HepG2 (cell line): Measurements from ENCODE around the gene IGIP. TPM values are rescaled to one million over a fixed set of nuclear protein-coding genes. Genes with fewer than 3 reads are reported as not detected.

ENCODE experiments used
- CENPBD1 ChIP-seq: sonication (generic); formaldehyde crosslinking; IDR thresholded peaks from 2 replicates; pipeline ENCODE4 v1.8.0; 2022; ENCODE audit warnings: missing genetic modification reagents, low read depth, mild to moderate bottlenecking, borderline replicate concordance
- EED ChIP-seq: sonication (generic); formaldehyde crosslinking; IDR thresholded peaks from 2 replicates; pipeline ENCODE4 v1.5.0; 2020; ENCODE audit warnings: mild to moderate bottlenecking, missing genetic modification reagents
- FIP1L1 ChIP-seq: fragments of 200-400 bp; formaldehyde crosslinking; IDR thresholded peaks from 2 replicates; pipeline ENCODE4 v1.6.1; 2018; ENCODE audit warnings: low read depth, mild to moderate bottlenecking, low read length, moderate library complexity, borderline replicate concordance; ENCODE audit not compliant: insufficient read depth
- FOXP1 ChIP-seq, 2 experiments: fragments of 450-650 bp in 1 of 2; IDR thresholded peaks; 2 replicates each; pipeline ENCODE4 v1.6.1; 2017 to 2018; ENCODE audit warnings: antibody characterized with exemption in 1 of 2
- GABPB1 ChIP-seq: IDR thresholded peaks from 2 replicates; pipeline ENCODE4 v1.6.1; 2016; ENCODE audit warnings: mild to moderate bottlenecking, missing genetic modification reagents, moderate library complexity, missing compliant biosample characterization
- GATA4 ChIP-seq: sonication (generic); IDR thresholded peaks from 2 replicates; pipeline ENCODE4 v1.6.1; 2016; ENCODE audit warnings: antibody characterized with exemption, low read depth, borderline replicate concordance
- IKZF4 ChIP-seq: sonication (generic); formaldehyde crosslinking; IDR thresholded peaks from 2 replicates; pipeline ENCODE4 v1.5.1; 2020; ENCODE audit warnings: borderline replicate concordance, mild to moderate bottlenecking, low read depth, missing genetic modification reagents; ENCODE audit errors: not compliant biosample characterization
- NCOR1 ChIP-seq: fragments of 200-600 bp; sonication (generic); IDR thresholded peaks from 2 replicates; pipeline ENCODE4 v1.7.0; 2017; ENCODE audit warnings: antibody characterized with exemption, low read length, borderline replicate concordance
- PLRG1 ChIP-seq: fragments of 450-650 bp; conservative IDR thresholded peaks from 2 replicates; pipeline ENCODE4 v1.6.1; 2016
- PRMT3 ChIP-seq: sonication (generic); formaldehyde crosslinking; IDR thresholded peaks from 2 replicates; pipeline ENCODE4 v1.8.1; 2022; ENCODE audit warnings: low read depth, mild to moderate bottlenecking, moderate library complexity, missing genetic modification reagents, borderline replicate concordance
- REXO4 ChIP-seq: sonication (generic); formaldehyde crosslinking; IDR thresholded peaks from 2 replicates; pipeline ENCODE4 v1.8.0; 2022; ENCODE audit warnings: missing genetic modification reagents, mild to moderate bottlenecking, borderline replicate concordance
- SP5 ChIP-seq: IDR thresholded peaks from 2 replicates; pipeline ENCODE4 v1.6.1; 2016; ENCODE audit warnings: low read depth, borderline replicate concordance
- TCF7 ChIP-seq: sonication (generic); IDR thresholded peaks from 2 replicates; pipeline ENCODE4 v1.6.1; 2016; ENCODE audit warnings: antibody characterized with exemption, low read depth
- THAP9 ChIP-seq: sonication (generic); formaldehyde crosslinking; IDR thresholded peaks from 2 replicates; pipeline ENCODE4; 2020; ENCODE audit warnings: missing genetic modification reagents, mild to moderate bottlenecking, borderline replicate concordance
- ZC3H4 ChIP-seq: sonication (generic); formaldehyde crosslinking; IDR thresholded peaks from 2 replicates; pipeline ENCODE4 v1.4.0; 2020; ENCODE audit warnings: missing genetic modification reagents, borderline replicate concordance
- ZNF256 ChIP-seq: sonication (generic); formaldehyde crosslinking; conservative IDR thresholded peaks from 2 replicates; pipeline ENCODE4 v1.4.0; 2020; ENCODE audit warnings: missing genetic modification reagents
- ZNF746 ChIP-seq: sonication (generic); formaldehyde crosslinking; IDR thresholded peaks from 2 replicates; pipeline ENCODE4 v1.8.0; 2022; ENCODE audit warnings: mild to moderate bottlenecking, missing genetic modification reagents
- ZNF839 ChIP-seq: sonication (generic); formaldehyde crosslinking; IDR thresholded peaks from 2 replicates; pipeline ENCODE4 v1.4.0; 2020; ENCODE audit warnings: missing genetic modification reagents, mild to moderate bottlenecking, borderline replicate concordance
- polyA plus RNA-seq, 8 experiments: library from polyadenylated mRNA; depleted of rRNA in 3 of 8; stranded (reverse) in 7 of 8; unstranded in 1 of 8; fragments of >200 nt; fragmentation: Illumina TruSeq in 4 of 8; extraction: Trizol in 4 of 8; gene quantifications; 2 replicates each; pipeline versions ENCODE4 v1.2.1 to v1.2.3, GENCODE V29; 2011 to 2016; ENCODE audit warnings: low read depth in 4 of 8, missing spikeins in 1 of 8, mixed read lengths in 1 of 8; ENCODE audit not compliant: insufficient read depth in 1 of 8
- total RNA-seq, 5 experiments: library from RNA; depleted of rRNA; stranded (reverse); fragments of >200 nt; fragmentation: Illumina TruSeq; extraction: Trizol; gene quantifications; 2 replicates each; pipeline ENCODE4 v1.2.3, GENCODE V29; 2016; ENCODE audit warnings: low read depth in 1 of 5
- TF ChIP-seq, protein P1 (sequence below): sonication (generic); formaldehyde crosslinking; IDR thresholded peaks from 2 replicates; pipeline ENCODE4 v1.4.0; 2020; ENCODE audit warnings: missing genetic modification reagents
- TF ChIP-seq, protein P2 (sequence below): sonication (generic); formaldehyde crosslinking; IDR thresholded peaks from 2 replicates; pipeline ENCODE4 v1.5.0; 2020; ENCODE audit warnings: missing genetic modification reagents
- TF ChIP-seq, protein P3 (sequence below): sonication (generic); formaldehyde crosslinking; IDR thresholded peaks from 2 replicates; pipeline ENCODE4 v1.4.0; 2020; ENCODE audit warnings: missing genetic modification reagents, mild to moderate bottlenecking, borderline replicate concordance

The IGIP gene
- total and polyA plus RNA-seq, 2 of the 13 experiments (the other 11 are each of a cell fraction or from before 2014, with no cell fraction given), result 1.7 to 2.1 TPM

DNA sequence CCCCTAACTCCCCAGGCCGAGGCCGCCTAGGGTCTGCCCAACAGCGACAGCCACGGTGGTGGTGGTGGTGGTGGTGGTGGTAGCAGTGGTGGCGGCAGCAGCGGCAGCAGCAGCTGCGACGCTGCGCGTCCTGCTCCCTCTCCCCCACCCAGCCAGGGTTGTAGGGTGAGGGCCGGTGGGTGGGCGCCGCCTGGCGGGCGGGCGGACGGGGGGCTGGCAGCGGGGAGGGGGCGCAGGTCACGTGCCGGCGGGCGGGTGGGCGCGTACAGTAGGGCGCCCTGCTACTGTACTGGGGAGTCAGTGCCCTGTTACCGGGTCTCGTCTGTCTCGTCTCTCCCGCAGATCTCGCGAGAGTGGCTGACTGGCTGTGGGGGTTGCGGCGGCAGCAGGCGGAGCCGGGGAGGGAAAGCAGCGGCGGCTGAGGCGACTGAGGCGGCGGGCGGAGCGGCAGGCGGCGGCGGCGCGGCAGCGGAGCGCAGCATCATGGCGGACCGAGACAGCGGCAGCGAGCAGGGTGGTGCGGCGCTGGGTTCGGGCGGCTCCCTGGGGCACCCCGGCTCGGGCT is 12.0 kb upstream of the IGIP start, which contains the start of gene PURA (continued):
- TF ChIP-seq, protein P1, sequence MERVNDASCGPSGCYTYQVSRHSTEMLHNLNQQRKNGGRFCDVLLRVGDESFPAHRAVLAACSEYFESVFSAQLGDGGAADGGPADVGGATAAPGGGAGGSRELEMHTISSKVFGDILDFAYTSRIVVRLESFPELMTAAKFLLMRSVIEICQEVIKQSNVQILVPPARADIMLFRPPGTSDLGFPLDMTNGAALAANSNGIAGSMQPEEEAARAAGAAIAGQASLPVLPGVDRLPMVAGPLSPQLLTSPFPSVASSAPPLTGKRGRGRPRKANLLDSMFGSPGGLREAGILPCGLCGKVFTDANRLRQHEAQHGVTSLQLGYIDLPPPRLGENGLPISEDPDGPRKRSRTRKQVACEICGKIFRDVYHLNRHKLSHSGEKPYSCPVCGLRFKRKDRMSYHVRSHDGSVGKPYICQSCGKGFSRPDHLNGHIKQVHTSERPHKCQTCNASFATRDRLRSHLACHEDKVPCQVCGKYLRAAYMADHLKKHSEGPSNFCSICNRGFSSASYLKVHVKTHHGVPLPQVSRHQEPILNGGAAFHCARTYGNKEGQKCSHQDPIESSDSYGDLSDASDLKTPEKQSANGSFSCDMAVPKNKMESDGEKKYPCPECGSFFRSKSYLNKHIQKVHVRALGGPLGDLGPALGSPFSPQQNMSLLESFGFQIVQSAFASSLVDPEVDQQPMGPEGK (CRISPR knock-in tag), result peak; percentile 92
- TF ChIP-seq GATA4 (0 out of 2 replicates have a peak, but pooled peaks have one; percentile 26), IKZF4 (CRISPR knock-in tag) (no peak), NCOR1 (no peak), THAP9 (no peak), ZNF839 (no peak), EED (CRISPR knock-in tag) (no peak), PRMT3 (CRISPR knock-in tag) (no peak), SP5 (peak; percentile 84), ZNF746 (peak; percentile 90), FOXP1 (IDR thresholded peaks at IDR 0.05) (no peak), FOXP1 (CRISPR knock-in tag; IDR thresholded peaks at IDR 0.05) (no peak), ZC3H4 (CRISPR knock-in tag) (no peak), FIP1L1 (no peak), CENPBD1 (CRISPR knock-in tag) (no peak), TCF7 (no peak), REXO4 (CRISPR knock-in tag) (no peak), ZNF256 (no peak), GABPB1 (CRISPR knock-in tag) (no peak; the same call in 1 of the 2 replicates), PLRG1 (no peak)
- TF ChIP-seq, protein P2, sequence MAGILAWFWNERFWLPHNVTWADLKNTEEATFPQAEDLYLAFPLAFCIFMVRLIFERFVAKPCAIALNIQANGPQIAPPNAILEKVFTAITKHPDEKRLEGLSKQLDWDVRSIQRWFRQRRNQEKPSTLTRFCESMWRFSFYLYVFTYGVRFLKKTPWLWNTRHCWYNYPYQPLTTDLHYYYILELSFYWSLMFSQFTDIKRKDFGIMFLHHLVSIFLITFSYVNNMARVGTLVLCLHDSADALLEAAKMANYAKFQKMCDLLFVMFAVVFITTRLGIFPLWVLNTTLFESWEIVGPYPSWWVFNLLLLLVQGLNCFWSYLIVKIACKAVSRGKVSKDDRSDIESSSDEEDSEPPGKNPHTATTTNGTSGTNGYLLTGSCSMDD (CRISPR knock-in tag), result no peak
- TF ChIP-seq, protein P3, sequence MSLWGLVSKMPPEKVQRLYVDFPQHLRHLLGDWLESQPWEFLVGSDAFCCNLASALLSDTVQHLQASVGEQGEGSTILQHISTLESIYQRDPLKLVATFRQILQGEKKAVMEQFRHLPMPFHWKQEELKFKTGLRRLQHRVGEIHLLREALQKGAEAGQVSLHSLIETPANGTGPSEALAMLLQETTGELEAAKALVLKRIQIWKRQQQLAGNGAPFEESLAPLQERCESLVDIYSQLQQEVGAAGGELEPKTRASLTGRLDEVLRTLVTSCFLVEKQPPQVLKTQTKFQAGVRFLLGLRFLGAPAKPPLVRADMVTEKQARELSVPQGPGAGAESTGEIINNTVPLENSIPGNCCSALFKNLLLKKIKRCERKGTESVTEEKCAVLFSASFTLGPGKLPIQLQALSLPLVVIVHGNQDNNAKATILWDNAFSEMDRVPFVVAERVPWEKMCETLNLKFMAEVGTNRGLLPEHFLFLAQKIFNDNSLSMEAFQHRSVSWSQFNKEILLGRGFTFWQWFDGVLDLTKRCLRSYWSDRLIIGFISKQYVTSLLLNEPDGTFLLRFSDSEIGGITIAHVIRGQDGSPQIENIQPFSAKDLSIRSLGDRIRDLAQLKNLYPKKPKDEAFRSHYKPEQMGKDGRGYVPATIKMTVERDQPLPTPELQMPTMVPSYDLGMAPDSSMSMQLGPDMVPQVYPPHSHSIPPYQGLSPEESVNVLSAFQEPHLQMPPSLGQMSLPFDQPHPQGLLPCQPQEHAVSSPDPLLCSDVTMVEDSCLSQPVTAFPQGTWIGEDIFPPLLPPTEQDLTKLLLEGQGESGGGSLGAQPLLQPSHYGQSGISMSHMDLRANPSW (CRISPR knock-in tag), result no peak
